Measurements from ENCODE around the gene MIA2. TPM values are rescaled to one million over a fixed set of nuclear protein-coding genes. Genes with fewer than 3 reads are reported as not detected.
"Not testable (repeated sequence)": the region's sequence is repeated elsewhere in the genome, so short reads cannot be mapped to it uniquely, and the experiment has no call there.

MIA2 gene
- total and polyA plus RNA-seq, 4 experiments from 2014 or later = 19.0 to 26.7 (median 26.2) TPM

DNA sequence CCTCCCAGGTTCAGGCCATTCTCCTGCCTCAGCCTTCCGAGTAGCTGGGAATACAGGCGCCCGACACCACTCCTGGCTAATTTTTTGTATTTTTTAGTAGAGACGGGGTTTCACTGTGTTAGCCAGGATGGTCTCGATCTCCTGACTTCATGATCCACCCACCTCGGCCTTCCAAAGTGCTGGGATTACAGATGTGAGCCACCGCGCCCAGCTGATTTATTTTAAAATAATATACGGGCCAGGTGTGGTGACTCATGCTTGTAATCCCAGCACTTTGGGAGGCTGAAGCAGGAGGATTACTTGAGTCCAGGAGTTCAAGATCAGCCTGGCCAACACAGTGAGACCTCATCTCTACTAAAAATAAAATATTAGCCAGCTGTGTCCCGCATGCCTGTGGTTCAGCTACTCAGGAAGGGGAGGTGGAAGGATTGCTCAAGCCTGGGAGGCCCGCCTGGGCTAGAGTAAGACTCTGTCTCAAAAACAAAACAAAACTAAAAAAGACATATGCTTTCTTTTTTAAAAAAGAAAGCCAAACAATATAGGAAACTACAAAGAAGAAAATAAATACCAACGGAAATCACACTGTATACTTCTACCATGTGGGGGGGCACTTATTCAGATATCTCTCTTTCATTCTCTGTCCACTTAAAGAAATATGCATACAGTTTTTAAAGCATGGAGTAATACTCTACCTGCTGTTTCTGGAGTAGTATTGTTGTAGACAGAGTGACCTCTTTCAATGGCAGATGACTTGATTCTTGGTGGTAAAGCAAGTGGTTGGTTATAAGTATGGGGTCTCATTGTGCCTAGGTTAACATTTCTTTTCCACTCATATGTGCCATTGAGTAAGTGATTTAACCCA is 930 bp upstream of the MIA2 start:
- H3K27ac ChIP-seq (ENCODE audit: low read depth, low read length) = no peak overlapping the region
- POLR2A ChIA-PET (ENCODE audit: partially characterized antibody) = interaction anchor here (1.0 to 2.4 kb wide), 4 partner anchors 34 to 199 kb away, joined by 3 to 11 read pairs (median 6); partner anchors contain the start of genes FBXO33, PNN and TRAPPC6B
- intact Hi-C loops (cut with micrococcal nuclease) = loop anchor here (1.0 kb wide), 1 partner anchor 34 kb away; no protein-coding TSS in a partner anchor

DNA sequence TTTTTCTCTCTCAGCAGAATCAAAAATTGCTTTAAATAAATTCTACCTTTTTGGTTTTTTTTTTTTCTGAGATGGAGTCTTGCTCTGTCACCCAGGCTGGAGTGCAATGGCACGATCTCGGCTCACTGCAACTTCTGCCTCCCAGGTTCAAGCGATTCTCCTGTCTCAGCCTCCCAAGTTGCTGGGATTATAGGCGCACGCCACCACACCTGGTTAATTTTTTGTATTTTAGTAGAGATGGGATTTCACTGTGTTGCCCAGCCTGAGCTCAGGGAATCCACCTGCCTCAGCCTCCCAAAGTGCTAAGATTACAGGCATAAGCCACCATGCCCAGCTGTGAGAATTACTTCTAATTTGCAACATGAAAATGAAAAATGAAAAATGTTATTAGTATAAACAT is 1.3 kb downstream of the MIA2 start:
- CTCF ChIA-PET (ENCODE audit: partially characterized antibody); H3K36me3 Mint-ChIP-seq; H3K27me3 ChIP-seq (ENCODE audit: insufficient read depth, low read length); H3K9me3 ChIP-seq (ENCODE audit: control insufficient read depth in 1 of 2, low read length in 2 of 2); H3K27me3 Mint-ChIP-seq; intact Hi-C loops (cut with micrococcal nuclease); H3K4me3 ChIP-seq (ENCODE audit: low read length in 2 of 2); H3K9me3 Mint-ChIP-seq; H3K27ac ChIP-seq (ENCODE audit: low read depth, low read length); DNase-seq; H3K4me3 Mint-ChIP-seq; H3K36me3 ChIP-seq (ENCODE audit: insufficient read depth, low read length): not testable (repeated sequence)
- peaks cover 8 to 15% (median 12%) of the 10 kb centered on the region in 4 donors for H3K4me1 Mint-ChIP-seq
- peak overlapping the region in 1 of 7 donors; percentile 35 for H3K27ac Mint-ChIP-seq
- POLR2A ChIA-PET (ENCODE audit: partially characterized antibody) = interaction anchor here (1.4 kb wide), 1 partner anchor 32 kb away, joined by 3 read pairs; no protein-coding TSS in a partner anchor
- H3K4me1 ChIP-seq (ENCODE audit: insufficient read depth, low read length) = peaks cover 15% of the 10 kb centered on the region

More for the DNA sequence above, 930 bp upstream of the MIA2 start:
- Mint-ChIP-seq H3K9me3 (no peaks in the 10 kb centered on the region), H3K36me3 (no peaks in the 10 kb centered on the region), H3K27ac (peak overlapping the region in 5 of 7 donors; percentile 28 to 75 (median 63)), H3K27me3 (no peaks in the 10 kb centered on the region), H3K4me3 (peak overlapping the region in 3 of 8 donors; percentile 40 to 60 (median 43)), H3K4me1 (peaks cover 24 to 37% (median 31%) of the 10 kb centered on the region in 4 donors)
- DNase-seq = peak in 2 of 5 donors; percentile 4 to 10
- Histone ChIP-seq H3K27me3 (ENCODE audit: insufficient read depth, low read length) (no peaks in the 10 kb centered on the region), H3K4me3 (ENCODE audit: low read length in 2 of 2) (no peak overlapping the region), H3K4me1 (ENCODE audit: insufficient read depth, low read length) (peaks cover 35% of the 10 kb centered on the region), H3K36me3 (ENCODE audit: insufficient read depth, low read length) (no peaks in the 10 kb centered on the region), H3K9me3 (ENCODE audit: control insufficient read depth in 1 of 2, low read length in 2 of 2) (no peaks in the 10 kb centered on the region)
- CTCF ChIA-PET (ENCODE audit: partially characterized antibody) = interaction anchor here (0.9 to 2.1 kb wide), 8 partner anchors 12 to 194 kb away, joined by 3 to 9 read pairs (median 4); no protein-coding TSS in a partner anchor

DNA sequence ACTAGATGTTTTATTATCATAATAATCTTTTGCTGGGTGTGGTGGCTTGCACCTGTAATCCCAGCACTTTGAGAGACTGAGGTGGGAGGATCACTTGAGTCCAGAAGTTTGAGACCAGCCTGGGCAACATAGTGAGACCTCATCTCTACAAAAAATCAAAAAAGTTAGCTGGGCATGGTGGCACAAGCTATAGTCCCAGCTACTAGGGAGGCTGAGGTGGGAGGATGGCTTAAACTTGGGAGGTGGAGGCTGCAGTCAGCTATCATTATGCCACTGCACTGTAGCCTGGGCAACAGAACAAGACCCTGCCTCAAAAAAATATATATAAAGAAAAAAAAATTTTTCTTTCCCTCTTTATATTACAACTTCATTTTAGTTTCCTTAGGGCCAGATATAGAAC is 1.8 kb downstream of the MIA2 start:
- H3K4me3 ChIP-seq (ENCODE audit: low read length in 2 of 2); H3K4me3 Mint-ChIP-seq; H3K27ac Mint-ChIP-seq; H3K9me3 Mint-ChIP-seq; intact Hi-C loops (cut with micrococcal nuclease); DNase-seq; H3K36me3 Mint-ChIP-seq; H3K9me3 ChIP-seq (ENCODE audit: control insufficient read depth in 1 of 2, low read length in 2 of 2); H3K27me3 ChIP-seq (ENCODE audit: insufficient read depth, low read length); H3K27me3 Mint-ChIP-seq; H3K27ac ChIP-seq (ENCODE audit: low read depth, low read length); H3K36me3 ChIP-seq (ENCODE audit: insufficient read depth, low read length); CTCF ChIA-PET (ENCODE audit: partially characterized antibody): not testable (repeated sequence)
- H3K4me1 Mint-ChIP-seq = peaks cover 8 to 14% (median 11%) of the 10 kb centered on the region in 4 donors
- H3K4me1 ChIP-seq (ENCODE audit: insufficient read depth, low read length) = peaks cover 15% of the 10 kb centered on the region
- POLR2A ChIA-PET (ENCODE audit: partially characterized antibody) = interaction anchor here (1.4 kb wide), 1 partner anchor 32 kb away, joined by 3 read pairs; no protein-coding TSS in a partner anchor

DNA sequence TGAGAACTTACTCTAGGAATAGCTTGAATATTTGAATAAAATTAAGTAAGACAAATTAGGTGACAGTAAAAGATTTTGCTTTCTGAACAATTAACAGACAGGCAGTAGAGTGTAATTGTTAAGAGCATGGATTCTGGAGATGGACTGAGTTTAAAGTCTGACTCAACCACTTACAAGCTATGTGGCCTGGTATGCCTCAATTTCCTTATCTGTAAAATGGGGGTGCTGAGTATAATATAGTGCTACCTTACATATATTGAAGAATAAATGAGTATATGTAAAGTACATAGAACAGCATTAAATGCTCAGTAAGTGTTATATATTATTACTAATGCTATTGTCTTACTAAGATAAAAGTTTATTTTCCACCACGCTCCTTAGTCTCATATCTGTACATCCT is 7.1 kb downstream of the MIA2 start:
- ChIA-PET POLR2A (ENCODE audit: partially characterized antibody) (no interaction called here), CTCF (ENCODE audit: partially characterized antibody) (no interaction called here)
- Mint-ChIP-seq H3K4me1 (peaks cover 0 to 3% (median 0%) of the 10 kb centered on the region in 4 donors), H3K9me3 (no peaks in the 10 kb centered on the region), H3K27me3 (no peaks in the 10 kb centered on the region), H3K36me3 (peaks cover 0 to 4% of the 10 kb centered on the region in 2 donors), H3K27ac (no peak overlapping the region), H3K4me3 (no peak overlapping the region)
- H3K9me3 ChIP-seq (ENCODE audit: control insufficient read depth in 1 of 2, low read length in 2 of 2) = no peaks in the 10 kb centered on the region
- intact Hi-C loops (cut with micrococcal nuclease) = no loop called here
- no peaks in the 10 kb centered on the region for H3K4me1 ChIP-seq (ENCODE audit: insufficient read depth, low read length)
- no peak overlapping the region for H3K27ac ChIP-seq (ENCODE audit: low read depth, low read length)
- no peaks in the 10 kb centered on the region for H3K27me3 ChIP-seq (ENCODE audit: insufficient read depth, low read length)
- H3K4me3 ChIP-seq (ENCODE audit: low read length in 2 of 2) = no peak overlapping the region
- no peak for DNase-seq
- no peaks in the 10 kb centered on the region for H3K36me3 ChIP-seq (ENCODE audit: insufficient read depth, low read length)

DNA sequence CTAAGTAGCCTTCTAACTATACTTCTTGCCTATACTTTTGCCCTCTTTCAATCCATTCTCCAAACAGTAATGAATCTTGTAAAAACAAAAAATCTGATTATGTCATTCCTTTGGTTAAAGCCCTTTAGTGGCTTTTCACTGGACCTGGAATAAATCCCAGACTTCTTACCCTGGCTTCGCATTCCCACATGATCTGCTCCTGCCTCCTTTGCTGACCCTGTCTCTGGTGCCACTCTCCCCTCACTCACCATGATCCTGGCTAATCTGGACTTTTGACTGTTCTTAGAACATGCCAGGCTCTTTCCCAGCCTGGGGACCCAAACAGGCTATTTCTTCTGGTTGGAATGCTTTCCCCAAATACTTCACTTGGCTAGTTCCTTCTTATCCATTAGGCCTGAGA is 7.9 kb downstream of the MIA2 start:
- ChIA-PET POLR2A (ENCODE audit: partially characterized antibody) (no interaction called here), CTCF (ENCODE audit: partially characterized antibody) (no interaction called here)
- Mint-ChIP-seq H3K27ac (peak overlapping the region in 1 of 7 donors; percentile 73), H3K4me3 (no peak overlapping the region), H3K4me1 (no peaks in the 10 kb centered on the region), H3K36me3 (peaks cover 0 to 4% of the 10 kb centered on the region in 2 donors), H3K9me3 (no peaks in the 10 kb centered on the region), H3K27me3 (no peaks in the 10 kb centered on the region)
- intact Hi-C loops (cut with micrococcal nuclease) = no loop called here
- Histone ChIP-seq H3K36me3 (ENCODE audit: insufficient read depth, low read length) (no peaks in the 10 kb centered on the region), H3K27ac (ENCODE audit: low read depth, low read length) (no peak overlapping the region), H3K27me3 (ENCODE audit: insufficient read depth, low read length) (no peaks in the 10 kb centered on the region), H3K4me1 (ENCODE audit: insufficient read depth, low read length) (no peaks in the 10 kb centered on the region), H3K9me3 (ENCODE audit: control insufficient read depth in 1 of 2, low read length in 2 of 2) (no peaks in the 10 kb centered on the region), H3K4me3 (ENCODE audit: low read length in 2 of 2) (no peak overlapping the region)
- DNase-seq = no peak

DNA sequence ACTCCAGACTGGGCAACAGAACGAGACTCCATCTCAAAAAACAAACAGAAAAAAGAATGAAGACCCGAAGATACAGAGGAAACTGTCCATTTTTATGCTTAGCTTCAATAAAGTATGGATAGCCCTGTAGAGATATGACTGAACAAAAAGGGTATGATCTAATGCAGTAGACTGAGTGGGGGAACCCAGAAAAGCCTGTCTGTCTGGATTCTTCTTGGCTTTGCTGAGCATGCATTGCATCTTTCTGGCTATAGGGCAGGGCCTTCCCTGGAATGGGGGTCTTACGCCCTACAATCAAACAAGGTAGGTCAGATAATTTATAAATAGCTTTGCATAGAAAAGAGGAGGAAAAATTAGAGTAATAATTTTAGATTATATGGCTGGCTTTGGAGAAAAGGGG is 10.1 kb downstream of the MIA2 start:
- ChIA-PET POLR2A (ENCODE audit: partially characterized antibody) (no interaction called here), CTCF (ENCODE audit: partially characterized antibody) (interaction anchor here (1.6 to 2.0 kb wide), 2 partner anchors 12 to 13 kb away, joined by 3 to 6 read pairs; no protein-coding TSS in a partner anchor)
- Histone ChIP-seq H3K27ac (ENCODE audit: low read depth, low read length) (no peak overlapping the region), H3K36me3 (ENCODE audit: insufficient read depth, low read length) (no peaks in the 10 kb centered on the region), H3K9me3 (ENCODE audit: control insufficient read depth in 1 of 2, low read length in 2 of 2) (no peaks in the 10 kb centered on the region), H3K4me1 (ENCODE audit: insufficient read depth, low read length) (no peaks in the 10 kb centered on the region), H3K27me3 (ENCODE audit: insufficient read depth, low read length) (no peaks in the 10 kb centered on the region), H3K4me3 (ENCODE audit: low read length in 2 of 2) (no peak overlapping the region)
- Mint-ChIP-seq H3K4me3 (no peak overlapping the region), H3K27ac (no peak overlapping the region), H3K9me3 (no peaks in the 10 kb centered on the region), H3K36me3 (peaks cover 0 to 4% of the 10 kb centered on the region in 2 donors), H3K4me1 (no peaks in the 10 kb centered on the region), H3K27me3 (peaks cover 4 to 10% of the 10 kb centered on the region in 2 donors)
- no peak for DNase-seq
- intact Hi-C loops (cut with micrococcal nuclease) = no loop called here

DNA sequence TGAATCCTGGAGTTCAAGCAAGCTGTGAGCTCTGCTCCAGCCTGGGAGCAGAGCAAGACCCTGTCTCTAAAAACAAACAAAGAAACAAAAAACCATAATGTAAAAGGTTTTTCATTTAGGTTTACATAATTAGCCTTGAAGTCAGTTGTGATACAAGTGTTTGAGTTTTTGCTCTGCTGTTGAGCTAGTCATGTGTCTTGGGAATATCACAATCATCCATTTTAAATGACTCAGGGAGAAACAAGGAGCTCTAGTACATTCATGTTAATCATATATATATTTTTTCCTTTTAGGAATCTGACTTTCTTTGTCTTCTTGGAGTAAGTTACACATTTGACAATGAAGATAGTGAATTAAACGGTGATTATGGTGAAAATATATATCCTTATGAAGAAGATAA is 12.9 kb downstream of the MIA2 start:
- no peaks in the 10 kb centered on the region for H3K36me3 ChIP-seq (ENCODE audit: insufficient read depth, low read length)
- H3K36me3 Mint-ChIP-seq = peaks cover 0 to 4% of the 10 kb centered on the region in 2 donors
- H3K9me3 ChIP-seq (ENCODE audit: control insufficient read depth in 1 of 2, low read length in 2 of 2) = no peaks in the 10 kb centered on the region
- DNase-seq = no peak
- no peaks in the 10 kb centered on the region for H3K4me1 Mint-ChIP-seq
- no peak overlapping the region for H3K27ac Mint-ChIP-seq
- H3K9me3 Mint-ChIP-seq = no peaks in the 10 kb centered on the region
- CTCF ChIA-PET (ENCODE audit: partially characterized antibody) = interaction anchor here (1.5 to 1.6 kb wide), 2 partner anchors 15 to 20 kb away, joined by 3 to 4 read pairs; no protein-coding TSS in a partner anchor
- no peaks in the 10 kb centered on the region for H3K27me3 ChIP-seq (ENCODE audit: insufficient read depth, low read length)
- no peak overlapping the region for H3K4me3 ChIP-seq (ENCODE audit: low read length in 2 of 2)
- H3K4me1 ChIP-seq (ENCODE audit: insufficient read depth, low read length) = no peaks in the 10 kb centered on the region
- H3K27ac ChIP-seq (ENCODE audit: low read depth, low read length) = no peak overlapping the region
- POLR2A ChIA-PET (ENCODE audit: partially characterized antibody) = no interaction called here
- H3K27me3 Mint-ChIP-seq = peaks cover 5 to 10% of the 10 kb centered on the region in 2 donors
- no peak overlapping the region for H3K4me3 Mint-ChIP-seq
- intact Hi-C loops (cut with micrococcal nuclease) = no loop called here

All from CD4-positive, alpha-beta memory T cell (primary cell).